Measurements from ENCODE around the gene TUBB2A.
A peak's percentile ranks its signal among the peaks of the same experiment; 100 is the strongest.

Gene TUBB2A

DNA sequence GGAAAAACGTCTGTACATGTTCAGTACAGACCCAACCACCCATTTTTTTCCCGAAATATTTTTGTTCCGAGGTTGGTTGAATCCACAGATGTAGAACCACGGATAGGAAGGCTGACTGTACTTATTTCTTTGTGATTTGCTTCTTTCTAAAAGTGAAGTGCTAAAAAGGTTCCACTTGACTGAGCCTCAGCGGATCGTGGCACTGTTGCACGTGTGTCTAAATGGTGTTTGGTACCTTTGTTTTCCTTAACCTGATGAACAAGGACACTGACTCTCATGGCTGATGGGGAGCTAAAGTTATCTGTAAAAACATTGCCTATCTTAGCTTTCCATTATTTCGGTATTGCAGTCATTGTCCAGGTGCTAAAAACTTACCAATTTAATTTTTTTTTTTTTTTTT lies 32.7 kb downstream of the TUBB2A start:
- no peak for DNase-seq (ENCODE audit: low read depth in 3 of 3)

DNA sequence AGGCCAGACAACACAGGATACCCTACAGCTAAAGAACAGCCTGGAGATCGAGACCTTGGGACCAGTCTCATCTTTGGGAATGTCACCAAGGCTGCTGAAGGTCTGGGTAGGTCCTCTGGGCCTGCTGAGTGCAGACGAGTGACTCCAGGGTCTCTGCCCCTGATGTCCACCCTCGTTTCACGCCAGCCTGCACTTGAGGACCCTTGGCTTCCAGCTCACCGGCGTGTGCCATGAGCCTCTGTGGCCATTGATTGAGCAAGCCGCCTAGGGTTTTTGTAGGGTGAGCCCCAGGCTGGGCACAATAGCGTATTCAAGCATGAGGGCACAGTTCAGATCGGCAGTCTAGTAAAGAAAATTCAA lies 34.5 kb downstream of the TUBB2A start:
- no peak for DNase-seq (ENCODE audit: low read depth in 3 of 3)

DNA sequence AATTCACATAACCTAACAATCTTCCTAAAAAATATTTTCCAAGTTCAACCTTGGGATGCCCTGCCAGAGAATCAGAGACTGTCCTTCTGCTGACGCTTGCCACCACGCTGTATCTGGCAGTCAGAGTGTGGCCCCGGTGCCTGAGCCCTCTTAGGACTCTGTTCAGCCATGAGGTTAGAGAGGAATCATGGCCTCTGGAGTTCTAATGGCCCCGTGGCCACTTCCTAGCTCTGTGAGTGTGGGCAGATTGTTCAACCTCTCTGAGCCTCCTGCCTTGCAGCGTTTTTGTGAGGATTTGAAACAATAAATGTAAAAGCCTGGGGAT lies 36.6 kb downstream of the TUBB2A start:
- no peak for DNase-seq (ENCODE audit: low read depth in 3 of 3)

DNA sequence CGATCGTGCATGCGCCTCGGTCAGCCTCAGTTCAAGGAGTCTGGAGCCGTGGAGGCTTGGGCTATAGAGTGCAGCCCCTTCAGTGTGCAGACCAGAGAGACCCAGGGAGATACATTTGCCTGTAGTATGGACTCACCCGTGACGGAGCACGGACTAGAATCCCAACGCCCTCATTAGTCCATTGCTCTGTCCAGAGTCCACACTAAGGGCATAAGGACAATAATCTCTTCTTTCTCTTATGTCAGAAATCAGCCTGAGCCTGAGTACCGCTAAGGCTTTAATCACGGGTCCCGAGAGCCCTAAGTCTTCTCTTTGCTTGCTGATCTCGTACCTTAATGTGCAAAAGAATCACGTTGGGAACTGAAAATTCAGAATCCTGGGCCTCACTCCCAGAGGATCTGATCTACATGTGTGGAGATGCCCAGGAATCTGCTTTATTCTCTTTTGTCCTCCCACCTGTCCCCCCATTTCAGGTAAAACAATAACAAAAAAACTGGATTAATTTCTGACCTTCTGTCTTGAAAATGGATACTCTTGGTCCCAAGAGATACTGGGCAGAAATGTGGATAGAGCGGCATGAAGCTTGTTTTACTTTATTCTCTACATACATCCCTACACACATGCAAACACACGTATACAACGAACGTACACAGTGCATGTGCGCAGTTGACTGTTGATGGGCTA lies 38.2 kb downstream of the TUBB2A start:
- DNase-seq (ENCODE audit: low read depth in 3 of 3), result no peak

DNA sequence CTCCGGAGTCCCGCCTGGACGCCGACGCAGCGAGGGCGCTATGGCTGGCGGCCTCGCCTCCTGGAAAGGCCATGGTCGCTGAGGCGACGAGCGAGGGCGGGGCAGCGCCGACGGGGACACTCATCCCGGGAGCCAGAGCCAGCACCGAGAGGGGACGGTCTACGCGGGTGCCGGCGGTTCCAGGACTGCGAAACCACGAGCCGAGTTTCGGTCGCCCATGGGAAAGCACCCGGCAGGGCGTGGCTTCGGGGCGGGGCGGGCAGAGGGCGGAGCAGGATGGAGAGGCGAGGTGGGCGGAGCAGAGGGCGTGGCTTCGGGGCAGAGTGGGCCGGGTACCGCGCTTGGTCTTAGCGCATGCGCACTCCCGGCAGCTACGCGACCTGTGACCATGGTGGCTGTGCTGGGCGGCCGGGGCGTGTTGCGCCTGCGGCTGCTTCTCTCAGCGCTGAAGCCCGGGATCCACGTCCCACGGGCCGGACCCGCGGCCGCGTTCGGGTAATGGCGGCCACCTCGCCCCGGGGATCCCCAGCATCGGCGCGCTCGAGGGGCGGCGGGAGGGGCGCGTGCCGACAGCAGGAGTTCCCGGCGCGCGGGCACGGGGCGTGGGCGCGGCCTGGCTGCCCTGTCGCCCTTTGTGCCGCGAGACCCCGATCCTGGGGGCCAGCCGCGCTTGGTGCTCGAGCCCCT lies 38.8 kb downstream of the TUBB2A start, which contains the start of gene BPHL:
Gene BPHL (plus strand): TSS at position 359 of the 687 bp plus-strand sequence. CDS start 30 bp downstream, at position 389.
- peak; percentile 99 to 100 (median 99) for DNase-seq (ENCODE audit: low read depth in 3 of 3)

DNA sequence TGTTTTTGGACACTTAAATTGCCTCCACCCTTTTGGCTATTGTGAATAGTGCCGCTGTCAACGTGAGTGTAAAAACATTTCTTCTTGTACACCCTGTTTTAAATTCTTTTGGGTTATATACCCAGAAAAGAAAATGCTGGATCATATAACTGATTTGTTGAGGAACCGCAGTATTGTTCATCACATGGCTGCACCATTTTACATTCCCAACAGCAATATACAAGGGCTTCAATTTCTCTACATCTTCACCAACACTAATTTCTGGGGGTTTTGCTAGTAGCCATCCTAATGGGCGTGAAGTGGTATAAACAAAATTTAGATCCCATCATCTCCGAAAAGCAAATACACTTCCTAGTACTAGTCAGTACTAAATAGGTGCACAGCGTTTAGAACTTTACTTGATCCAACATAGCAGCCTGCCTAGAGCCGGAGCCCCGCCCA lies 39.4 kb downstream of the TUBB2A start:
- DNase-seq (ENCODE audit: low read depth in 3 of 3), result no peak

DNA sequence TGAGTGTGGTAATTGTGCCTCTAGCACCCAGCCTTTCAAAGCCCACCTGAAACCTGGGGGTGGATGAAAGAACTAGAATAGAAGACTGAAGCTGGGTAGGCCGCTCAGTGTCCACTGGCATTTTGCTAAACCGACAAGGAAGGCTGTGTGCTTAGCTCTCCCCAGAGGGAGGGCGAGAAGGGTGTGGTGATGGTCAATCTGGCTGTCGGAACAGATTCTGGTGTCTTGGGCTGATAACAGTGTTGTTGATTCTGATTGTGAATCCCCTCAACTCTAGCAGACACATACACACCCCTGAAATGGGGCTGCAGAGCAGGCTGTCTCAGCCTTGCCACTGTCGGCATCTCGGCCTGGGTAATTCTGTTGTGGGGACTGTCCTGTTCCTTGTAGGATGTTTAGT lies 43.0 kb downstream of the TUBB2A start:
- no peak for DNase-seq (ENCODE audit: low read depth in 3 of 3)

DNA sequence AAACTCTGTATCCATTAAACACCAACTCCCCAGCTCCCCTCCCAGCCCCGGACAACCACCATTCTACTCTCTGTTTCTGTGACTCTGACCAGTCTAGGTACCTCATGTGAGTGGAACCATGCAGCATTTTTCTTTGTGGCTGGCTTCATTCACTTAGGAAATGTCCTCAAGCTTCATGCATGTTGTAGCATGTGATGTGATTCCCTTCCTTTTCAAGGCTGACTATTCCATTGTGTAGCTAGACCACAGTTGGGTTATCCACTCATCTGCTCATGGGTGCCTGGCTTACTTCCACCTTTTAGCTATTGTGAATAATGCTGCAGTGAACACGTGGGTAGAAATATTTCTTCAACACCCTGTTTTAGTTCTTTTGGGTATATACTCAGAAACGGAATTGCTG lies 47.6 kb downstream of the TUBB2A start:
- DNase-seq (ENCODE audit: low read depth in 3 of 3), result no peak

DNA sequence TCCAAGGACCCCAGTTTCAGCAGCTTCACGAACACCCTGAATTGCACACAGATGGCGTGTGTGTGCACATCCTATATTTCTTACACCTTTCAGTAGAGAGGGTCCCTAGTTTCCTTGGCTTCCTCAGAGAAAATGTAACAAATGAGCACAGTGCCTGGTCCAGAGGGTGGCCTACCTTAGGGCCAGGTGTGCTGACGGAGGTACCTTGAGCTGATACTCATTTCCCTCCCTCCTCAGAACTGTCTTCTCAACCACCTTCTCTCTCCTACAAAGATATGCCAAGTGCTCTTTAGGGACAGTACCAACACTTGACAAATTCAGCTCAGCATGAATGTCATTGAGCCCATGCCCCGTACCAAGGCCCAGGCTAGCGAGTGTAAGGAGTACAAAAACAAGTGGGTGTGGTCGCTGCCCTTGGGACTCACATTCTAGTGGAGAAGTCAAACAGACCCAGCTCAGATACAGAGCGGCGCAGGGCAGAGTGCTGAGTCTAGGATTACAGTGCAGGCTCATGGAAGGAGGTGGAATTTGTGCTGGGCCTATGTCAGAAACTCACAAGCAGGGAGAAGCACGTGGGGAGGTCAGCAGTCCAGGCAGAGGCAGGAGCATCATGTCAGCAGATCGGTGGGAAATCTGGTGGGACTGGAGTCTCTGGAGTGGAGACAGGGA lies 48.5 kb downstream of the TUBB2A start:
- DNase-seq (ENCODE audit: low read depth in 3 of 3), result no peak

Data from stimulated activated CD4-positive, alpha-beta T cell treated with anti-CD3 and anti-CD28 coated beads, TNF-alpha, amount 100 ng/mL, for 4 hours (primary cell).